PFSK-1 (cell line): ENCODE data around the gene NCOR1.

ENCODE experiments used
- FOXP2 ChIP-seq: optimal IDR thresholded peaks from 2 replicates; pipeline ENCODE3; 2011; ENCODE audit warnings: borderline replicate concordance, control low read depth, inconsistent platforms; ENCODE audit not compliant: insufficient read depth; ENCODE audit errors: extremely low read length, extremely low read depth
- POLR2AphosphoS5 ChIP-seq: IDR thresholded peaks from 2 replicates; pipeline ENCODE4 v1.6.1; 2012; ENCODE audit warnings: low read depth, mild to moderate bottlenecking, control low read depth, low read length, moderate library complexity
- SIN3A ChIP-seq: IDR thresholded peaks from 2 replicates; pipeline ENCODE4 v1.6.1; 2012; ENCODE audit warnings: mild to moderate bottlenecking, low read length, moderate library complexity, borderline replicate concordance; ENCODE audit not compliant: insufficient read depth
- TAF1 ChIP-seq: IDR thresholded peaks from 2 replicates; pipeline ENCODE4 v1.6.1; 2012; ENCODE audit warnings: low read length, control low read depth, borderline replicate concordance; ENCODE audit not compliant: insufficient read depth
- TF ChIP-seq, protein P1 (sequence below), 2 experiments: IDR thresholded peaks; 2 replicates each; pipeline versions ENCODE4 v1.6.1 to v1.8.0; 2011 to 2012; ENCODE audit warnings: low read depth in 2 of 2, low read length in 2 of 2, control low read depth in 1 of 2, inconsistent platforms in 1 of 2, mild to moderate bottlenecking in 1 of 2, moderate library complexity in 1 of 2; ENCODE audit not compliant: insufficient read depth in 1 of 2

NCOR1 gene

DNA sequence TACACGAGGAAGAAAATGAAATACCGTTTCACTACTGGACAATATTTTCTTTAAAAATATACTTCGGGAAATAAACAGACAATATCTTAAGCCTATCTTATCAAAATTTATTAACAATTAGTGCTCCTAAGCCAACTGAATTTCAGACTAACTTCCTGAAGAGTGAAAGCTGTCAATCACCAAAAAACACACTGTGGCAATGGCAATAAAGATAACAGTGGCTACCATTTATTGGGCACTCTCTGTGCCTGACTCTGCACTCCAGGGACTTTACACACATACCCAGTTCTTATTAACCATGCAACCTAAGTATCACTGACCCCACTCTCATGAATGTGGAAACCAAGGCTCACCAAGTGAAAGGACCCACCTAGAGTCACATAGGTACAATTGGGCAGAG is 83.7 kb downstream of the NCOR1 start:
- no peak for TF ChIP-seq SIN3A
- TF ChIP-seq TAF1: no peak
- TF ChIP-seq, protein P1, sequence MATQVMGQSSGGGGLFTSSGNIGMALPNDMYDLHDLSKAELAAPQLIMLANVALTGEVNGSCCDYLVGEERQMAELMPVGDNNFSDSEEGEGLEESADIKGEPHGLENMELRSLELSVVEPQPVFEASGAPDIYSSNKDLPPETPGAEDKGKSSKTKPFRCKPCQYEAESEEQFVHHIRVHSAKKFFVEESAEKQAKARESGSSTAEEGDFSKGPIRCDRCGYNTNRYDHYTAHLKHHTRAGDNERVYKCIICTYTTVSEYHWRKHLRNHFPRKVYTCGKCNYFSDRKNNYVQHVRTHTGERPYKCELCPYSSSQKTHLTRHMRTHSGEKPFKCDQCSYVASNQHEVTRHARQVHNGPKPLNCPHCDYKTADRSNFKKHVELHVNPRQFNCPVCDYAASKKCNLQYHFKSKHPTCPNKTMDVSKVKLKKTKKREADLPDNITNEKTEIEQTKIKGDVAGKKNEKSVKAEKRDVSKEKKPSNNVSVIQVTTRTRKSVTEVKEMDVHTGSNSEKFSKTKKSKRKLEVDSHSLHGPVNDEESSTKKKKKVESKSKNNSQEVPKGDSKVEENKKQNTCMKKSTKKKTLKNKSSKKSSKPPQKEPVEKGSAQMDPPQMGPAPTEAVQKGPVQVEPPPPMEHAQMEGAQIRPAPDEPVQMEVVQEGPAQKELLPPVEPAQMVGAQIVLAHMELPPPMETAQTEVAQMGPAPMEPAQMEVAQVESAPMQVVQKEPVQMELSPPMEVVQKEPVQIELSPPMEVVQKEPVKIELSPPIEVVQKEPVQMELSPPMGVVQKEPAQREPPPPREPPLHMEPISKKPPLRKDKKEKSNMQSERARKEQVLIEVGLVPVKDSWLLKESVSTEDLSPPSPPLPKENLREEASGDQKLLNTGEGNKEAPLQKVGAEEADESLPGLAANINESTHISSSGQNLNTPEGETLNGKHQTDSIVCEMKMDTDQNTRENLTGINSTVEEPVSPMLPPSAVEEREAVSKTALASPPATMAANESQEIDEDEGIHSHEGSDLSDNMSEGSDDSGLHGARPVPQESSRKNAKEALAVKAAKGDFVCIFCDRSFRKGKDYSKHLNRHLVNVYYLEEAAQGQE (IDR thresholded peaks at IDR 0.05; ENCODE audit: insufficient read depth in 1 of 2, low read depth in 2 of 2, low read length in 2 of 2): no peak
- TF ChIP-seq POLR2AphosphoS5: no peak
- no peak for TF ChIP-seq FOXP2

DNA sequence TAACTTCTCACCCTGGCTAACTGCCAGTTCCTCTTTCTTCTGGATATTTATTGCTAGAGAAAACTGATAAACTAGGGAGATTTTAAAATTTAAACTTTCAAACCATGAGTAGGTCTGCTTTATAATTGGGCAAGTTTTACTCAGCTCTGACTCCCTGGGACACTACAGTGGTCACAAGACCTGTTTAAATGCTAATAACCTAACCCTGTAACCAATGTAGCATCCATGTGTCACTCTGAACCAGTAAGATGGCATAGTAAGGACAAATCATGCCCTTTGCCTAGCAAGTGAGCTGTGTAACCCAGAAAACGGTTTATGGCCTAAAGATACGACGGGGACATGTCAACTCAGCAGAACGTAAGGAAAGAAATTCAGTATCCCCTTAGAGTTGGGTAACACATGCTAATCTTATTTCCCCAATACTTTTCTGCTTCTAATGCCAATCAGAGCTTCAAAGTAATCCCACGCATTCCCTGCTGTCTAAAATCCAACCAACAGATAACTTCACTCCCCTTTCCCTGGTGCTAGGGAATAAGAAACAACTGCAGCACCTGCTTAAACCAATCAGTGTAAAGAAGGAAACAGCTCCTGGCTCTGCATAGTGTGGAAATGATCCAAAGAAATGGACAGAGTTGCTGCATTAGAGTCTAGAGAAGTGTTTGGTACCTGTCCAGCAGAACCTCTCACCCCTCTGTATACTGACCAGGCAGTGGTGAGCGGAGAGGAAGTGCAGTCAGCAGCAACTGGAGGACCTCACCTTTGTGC is 85.7 kb downstream of the NCOR1 start:
- TF ChIP-seq POLR2AphosphoS5 (no peak), FOXP2 (no peak), SIN3A (no peak), TAF1 (no peak)
- TF ChIP-seq, protein P1 (IDR thresholded peaks at IDR 0.05; ENCODE audit: insufficient read depth in 1 of 2, low read depth in 2 of 2, low read length in 2 of 2): no peak

DNA sequence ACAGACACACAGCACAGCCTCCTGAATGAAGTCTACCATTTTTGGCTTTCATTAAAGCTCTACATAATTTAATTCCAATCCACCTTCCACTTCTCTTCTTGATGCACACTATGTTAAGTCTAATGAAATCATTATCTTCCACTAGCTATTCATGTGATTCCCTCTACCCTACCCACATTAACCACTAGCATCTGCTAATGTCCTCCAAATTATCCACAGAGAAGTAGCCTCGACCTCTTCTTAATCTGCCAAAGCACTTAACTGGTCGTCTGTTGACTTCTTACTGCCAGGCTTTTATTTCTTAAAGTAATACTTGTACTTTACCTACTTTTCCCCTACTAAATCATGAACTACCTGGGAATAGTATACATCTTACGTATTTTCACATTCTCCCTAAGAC is 91.8 kb downstream of the NCOR1 start:
- TF ChIP-seq FOXP2: no peak
- TF ChIP-seq TAF1: no peak
- TF ChIP-seq, protein P1 (IDR thresholded peaks at IDR 0.05; ENCODE audit: insufficient read depth in 1 of 2, low read depth in 2 of 2, low read length in 2 of 2): no peak
- no peak for TF ChIP-seq SIN3A
- TF ChIP-seq POLR2AphosphoS5: no peak

DNA sequence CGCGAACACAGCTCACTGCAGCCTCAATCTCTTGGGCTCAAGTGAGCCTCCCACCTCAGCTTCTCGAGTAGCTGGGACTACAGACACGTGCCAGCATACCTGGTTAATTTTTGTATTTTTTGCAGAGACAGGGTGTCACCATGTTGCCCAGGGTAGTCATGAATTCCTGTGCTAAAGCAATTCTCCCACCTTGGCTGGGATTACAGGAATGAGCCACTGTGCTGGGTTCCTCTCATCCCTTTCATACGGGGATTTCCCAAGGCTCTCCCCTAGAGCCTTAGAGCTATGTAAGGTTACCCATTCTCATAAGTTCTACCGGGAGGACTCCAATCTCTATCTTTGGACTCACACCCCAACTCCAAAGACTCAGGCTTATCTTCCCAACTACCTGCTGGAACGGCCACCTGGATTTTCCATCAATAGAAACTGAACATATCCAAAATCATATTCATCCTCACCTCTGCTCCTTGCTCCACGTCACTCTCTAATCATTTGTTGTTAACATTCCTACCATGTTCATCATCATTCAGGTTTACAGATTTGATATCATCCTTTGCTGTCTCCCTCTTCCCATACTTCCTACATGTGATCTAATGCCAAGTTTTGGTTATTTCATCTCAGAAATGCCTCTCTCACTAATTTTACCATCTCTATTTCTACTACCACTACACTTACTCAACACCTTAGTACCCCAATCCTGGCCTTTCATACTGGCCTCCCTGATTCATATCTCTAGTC is 92.5 kb downstream of the NCOR1 start:
- TF ChIP-seq, protein P1 (IDR thresholded peaks at IDR 0.05; ENCODE audit: insufficient read depth in 1 of 2, low read depth in 2 of 2, low read length in 2 of 2): no peak
- no peak for TF ChIP-seq TAF1
- no peak for TF ChIP-seq POLR2AphosphoS5
- no peak for TF ChIP-seq SIN3A
- no peak for TF ChIP-seq FOXP2
